Measurements from ENCODE around the gene PAPOLA.

PAPOLA gene

DNA sequence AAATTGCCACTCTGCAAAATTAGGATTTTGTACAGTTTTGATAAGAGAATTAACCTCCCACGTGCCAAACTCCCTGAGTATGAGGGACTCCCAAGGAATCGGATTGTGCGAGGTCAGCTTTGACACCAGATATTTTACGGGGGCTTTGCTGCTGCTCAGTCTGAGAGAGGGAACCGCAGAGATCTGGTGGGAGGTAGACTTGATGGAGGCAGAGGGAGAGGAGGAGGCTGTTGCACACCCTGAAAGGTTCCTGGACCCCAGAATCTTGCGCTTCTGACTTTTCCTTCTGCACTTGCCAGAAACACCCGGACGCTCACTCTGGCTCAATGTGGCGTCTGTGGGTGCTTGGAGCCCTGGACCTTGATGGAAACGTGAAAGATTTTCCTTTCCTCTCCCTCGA, 83.9 kb downstream of the PAPOLA start:
- TF ChIP-seq, protein P1, sequence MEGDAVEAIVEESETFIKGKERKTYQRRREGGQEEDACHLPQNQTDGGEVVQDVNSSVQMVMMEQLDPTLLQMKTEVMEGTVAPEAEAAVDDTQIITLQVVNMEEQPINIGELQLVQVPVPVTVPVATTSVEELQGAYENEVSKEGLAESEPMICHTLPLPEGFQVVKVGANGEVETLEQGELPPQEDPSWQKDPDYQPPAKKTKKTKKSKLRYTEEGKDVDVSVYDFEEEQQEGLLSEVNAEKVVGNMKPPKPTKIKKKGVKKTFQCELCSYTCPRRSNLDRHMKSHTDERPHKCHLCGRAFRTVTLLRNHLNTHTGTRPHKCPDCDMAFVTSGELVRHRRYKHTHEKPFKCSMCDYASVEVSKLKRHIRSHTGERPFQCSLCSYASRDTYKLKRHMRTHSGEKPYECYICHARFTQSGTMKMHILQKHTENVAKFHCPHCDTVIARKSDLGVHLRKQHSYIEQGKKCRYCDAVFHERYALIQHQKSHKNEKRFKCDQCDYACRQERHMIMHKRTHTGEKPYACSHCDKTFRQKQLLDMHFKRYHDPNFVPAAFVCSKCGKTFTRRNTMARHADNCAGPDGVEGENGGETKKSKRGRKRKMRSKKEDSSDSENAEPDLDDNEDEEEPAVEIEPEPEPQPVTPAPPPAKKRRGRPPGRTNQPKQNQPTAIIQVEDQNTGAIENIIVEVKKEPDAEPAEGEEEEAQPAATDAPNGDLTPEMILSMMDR (IDR thresholded peaks at IDR 0.05; ENCODE audit: extremely low read depth, missing control alignments), result no peak
- no peak for DNase-seq (ENCODE audit: low spot score)

DNA sequence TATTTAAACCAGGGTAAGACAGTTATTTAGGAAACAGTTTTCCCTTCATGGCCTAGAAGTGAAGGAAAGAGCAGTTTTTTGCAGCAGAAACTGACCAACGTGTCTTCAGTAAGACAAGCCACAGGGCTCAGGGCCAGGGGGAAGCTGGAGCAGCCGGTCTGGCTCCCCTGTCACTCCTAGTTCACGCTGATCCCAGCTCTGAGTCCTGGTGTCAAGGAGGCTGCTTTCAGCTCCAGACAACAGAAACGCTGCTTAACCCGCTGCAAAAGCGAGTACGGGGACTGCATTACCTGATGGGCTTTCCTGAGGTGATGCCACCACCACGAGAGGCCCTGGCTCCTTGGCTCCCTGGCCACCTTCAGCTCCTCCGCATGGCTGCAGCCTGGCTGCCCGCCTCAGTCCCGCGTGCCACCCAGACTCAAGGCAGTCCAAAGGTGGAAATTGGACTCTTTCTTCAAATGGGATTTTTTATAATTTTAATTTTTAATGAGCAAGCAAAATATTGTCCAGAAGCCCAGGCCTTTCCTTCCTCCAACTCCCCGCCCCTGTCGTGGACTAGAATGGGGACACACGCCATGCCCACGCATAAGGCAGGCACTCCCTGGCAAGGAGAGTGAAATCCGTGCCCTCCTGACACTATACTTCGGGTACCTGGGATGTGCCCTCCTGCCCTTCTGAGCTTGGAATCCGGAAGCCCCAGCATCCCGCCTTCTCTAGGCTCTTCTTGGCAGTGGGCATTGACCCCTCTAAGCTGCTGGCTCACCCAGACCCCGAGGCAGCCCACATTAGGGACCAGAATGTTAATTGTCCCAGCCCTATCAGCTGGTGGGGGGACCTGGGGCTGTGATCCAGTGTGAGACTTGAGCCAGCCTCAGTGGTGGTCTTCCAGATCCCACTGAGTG, 85.0 kb downstream of the PAPOLA start:
- TF ChIP-seq, protein P1 (IDR thresholded peaks at IDR 0.05; ENCODE audit: extremely low read depth, missing control alignments), result no peak
- no peak for DNase-seq (ENCODE audit: low spot score)

DNA sequence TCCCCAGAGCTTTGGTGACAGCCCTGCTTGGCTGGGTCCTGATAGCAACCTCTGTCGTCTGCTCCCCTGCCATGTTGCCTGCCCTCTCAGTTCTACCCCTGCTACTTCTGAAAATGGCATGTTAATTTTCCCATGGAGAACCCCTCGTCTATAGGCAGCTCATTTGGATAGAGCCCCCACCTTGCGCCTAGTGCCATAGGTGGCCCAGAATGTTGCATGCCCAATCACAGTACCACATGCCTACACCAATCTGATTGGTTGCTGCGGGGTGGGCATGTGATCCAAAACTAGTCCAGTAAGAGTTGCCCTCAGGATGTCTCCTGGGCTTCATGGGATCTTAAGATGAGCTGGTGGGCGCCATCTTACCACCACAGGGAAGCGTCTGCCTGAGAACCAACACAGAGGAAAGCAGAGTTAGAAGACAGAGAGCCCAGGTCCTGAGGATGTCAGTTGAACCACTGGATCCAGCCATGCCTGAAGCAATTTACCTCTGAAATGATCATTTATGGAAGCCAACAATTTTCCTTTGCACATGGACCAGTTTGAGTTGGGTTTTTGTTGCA, 85.7 kb downstream of the PAPOLA start:
- TF ChIP-seq, protein P1 (IDR thresholded peaks at IDR 0.05; ENCODE audit: extremely low read depth, missing control alignments), result no peak
- DNase-seq (ENCODE audit: low spot score), result no peak

DNA sequence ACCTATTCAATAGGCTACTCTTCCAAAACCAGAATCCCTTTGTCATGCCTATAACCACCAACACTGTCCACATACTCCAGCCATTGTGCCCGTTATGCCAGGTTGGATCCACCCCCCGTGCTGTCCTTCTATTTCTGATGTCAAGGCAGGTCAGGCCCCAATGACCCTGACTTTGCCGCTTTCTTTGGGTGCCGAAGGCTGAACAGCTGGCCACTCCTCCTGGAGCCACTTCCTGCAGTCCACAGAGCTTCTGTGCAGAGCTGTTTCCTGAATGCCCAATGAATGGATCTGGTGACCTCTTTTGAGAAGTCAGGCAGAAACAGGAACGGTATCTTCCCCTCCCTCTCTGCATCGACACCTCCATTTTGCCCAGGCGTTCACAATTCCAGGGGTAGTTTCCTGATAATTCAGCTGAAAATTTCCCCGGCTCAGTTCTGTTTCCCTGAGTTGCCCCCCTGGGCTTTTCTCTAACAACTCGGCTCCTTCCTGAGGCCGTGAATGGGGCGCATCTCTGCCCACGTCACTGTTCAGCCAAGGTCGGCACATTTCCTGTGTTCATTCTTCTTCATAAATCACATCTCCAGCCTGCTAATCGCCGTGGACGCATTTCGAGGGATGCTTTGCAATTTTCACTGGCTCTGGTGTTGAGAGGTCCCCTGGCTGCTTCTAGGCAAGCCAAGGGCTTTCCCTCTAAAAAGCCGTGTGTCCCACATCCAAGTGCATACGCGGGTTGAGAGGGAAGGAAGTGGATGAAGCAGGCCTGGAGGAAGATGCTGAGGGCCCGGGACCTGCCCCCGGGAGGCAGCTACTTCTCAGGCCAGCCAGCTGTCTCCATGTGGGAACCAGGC, 86.5 kb downstream of the PAPOLA start:
- DNase-seq (ENCODE audit: low spot score), result no peak

DNA sequence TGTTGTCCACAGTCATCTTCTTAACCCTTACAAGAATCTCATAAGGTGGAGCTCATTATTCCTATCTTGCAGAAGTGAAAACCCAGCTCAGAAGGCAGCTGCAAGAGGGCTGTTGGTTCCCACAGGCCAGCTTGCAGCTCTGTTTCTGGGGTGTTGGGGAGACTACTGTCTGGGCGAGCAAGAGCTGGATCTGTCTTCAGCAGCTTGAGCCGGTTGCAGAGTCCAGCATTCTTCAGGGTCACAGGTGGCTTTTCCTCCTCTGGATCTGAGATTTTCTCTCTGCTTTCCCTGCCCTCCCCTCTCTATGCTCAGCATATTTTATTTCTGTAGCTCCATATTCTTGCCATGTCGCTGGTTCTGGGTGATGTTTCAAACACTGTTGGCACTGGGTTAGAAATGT, 87.4 kb downstream of the PAPOLA start:
- no peak for DNase-seq (ENCODE audit: low spot score)
- TF ChIP-seq, protein P1 (IDR thresholded peaks at IDR 0.05; ENCODE audit: extremely low read depth, missing control alignments), result no peak

More for the DNA sequence above, 86.5 kb downstream of the PAPOLA start:
- TF ChIP-seq, protein P1 (IDR thresholded peaks at IDR 0.05; ENCODE audit: extremely low read depth, missing control alignments), result no peak

DNA sequence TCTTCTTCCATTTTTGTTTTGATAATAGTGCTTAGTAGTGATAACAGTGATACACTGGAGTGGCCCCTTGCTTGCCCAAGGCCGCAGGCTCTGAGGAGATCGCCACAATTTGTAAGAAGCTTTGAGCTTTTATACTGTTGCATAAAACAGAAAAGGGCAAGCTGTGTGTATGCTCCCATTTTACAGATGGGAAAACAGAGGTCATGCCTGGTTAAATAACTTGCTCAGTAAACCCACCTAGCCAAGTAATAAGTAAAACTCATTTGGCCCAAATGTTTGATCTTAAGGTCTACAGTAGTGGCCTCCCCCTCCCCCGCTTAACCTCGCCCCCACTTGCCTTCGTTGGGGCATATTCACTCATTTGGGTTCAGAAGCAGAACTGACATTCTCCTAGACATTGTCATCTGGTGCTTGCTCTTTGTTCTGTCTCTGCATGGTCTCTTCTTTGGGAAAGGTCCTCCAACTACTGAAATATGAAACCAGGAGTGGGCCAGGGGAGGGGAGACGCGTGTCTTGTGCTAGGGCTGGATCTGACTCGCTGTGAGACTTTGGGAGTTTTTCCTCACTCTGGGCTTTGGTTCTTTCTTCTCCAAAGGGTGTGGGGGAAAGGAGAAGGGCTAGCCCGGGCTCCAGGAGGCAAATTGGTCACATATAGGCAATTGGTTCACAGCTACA, 88.1 kb downstream of the PAPOLA start:
- TF ChIP-seq, protein P1 (IDR thresholded peaks at IDR 0.05; ENCODE audit: extremely low read depth, missing control alignments), result no peak
- DNase-seq (ENCODE audit: low spot score), result no peak
